DMS114 treated with DMSO at 0.1 percent for 48 hours (cell line): Measurements from ENCODE around the gene GRID1.

ENCODE experiments used
- DNase-seq: peaks from one replicate; lab custom pipeline; 2025; ENCODE audit not compliant: unreplicated experiment; lab: John Stamatoyannopoulos, UW

GRID1 gene

GRCh38 chr10:85647741-85648140 is 718.9 kb downstream of the GRID1 start:
- no peak for DNase-seq

- DNase-seq, result no peak
Observed at GRCh38 chr10:85645926-85646711, 720.5 kb downstream of the GRID1 start.

- no peak for DNase-seq
Observed at GRCh38 chr10:85645053-85645452, 721.5 kb downstream of the GRID1 start.

DNA sequence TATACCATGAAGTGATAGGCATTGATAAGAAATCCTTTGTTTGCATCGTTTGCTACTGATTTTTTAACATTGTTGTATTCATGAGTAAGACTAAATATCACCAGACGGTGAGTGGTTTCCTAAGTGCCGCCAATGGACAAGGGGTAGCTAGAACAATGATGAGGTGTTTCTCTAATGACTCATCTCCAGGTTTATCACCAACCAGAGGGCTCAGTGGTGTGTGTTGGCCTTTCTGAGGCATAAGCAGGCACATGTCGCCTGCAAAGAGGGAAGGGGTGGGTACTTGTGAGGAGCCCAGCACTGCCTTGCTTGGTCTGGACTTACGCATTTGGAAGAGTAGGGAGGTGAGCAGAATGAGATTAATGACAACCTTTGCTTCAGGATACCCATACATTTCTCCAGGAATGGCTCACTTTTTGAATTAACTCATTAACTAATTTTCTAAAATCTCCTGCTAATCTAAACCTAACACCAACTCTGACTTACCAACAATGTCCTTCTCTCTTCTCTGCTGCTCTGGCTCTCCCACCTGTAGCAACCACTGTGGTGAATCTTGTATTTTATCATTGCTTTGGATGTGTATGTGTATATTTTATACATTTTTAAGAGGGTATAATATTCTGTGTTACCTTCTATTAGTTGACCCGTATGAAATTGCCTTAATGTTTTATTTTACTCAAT is 722.6 kb downstream of the GRID1 start:
- no peak for DNase-seq

DNA sequence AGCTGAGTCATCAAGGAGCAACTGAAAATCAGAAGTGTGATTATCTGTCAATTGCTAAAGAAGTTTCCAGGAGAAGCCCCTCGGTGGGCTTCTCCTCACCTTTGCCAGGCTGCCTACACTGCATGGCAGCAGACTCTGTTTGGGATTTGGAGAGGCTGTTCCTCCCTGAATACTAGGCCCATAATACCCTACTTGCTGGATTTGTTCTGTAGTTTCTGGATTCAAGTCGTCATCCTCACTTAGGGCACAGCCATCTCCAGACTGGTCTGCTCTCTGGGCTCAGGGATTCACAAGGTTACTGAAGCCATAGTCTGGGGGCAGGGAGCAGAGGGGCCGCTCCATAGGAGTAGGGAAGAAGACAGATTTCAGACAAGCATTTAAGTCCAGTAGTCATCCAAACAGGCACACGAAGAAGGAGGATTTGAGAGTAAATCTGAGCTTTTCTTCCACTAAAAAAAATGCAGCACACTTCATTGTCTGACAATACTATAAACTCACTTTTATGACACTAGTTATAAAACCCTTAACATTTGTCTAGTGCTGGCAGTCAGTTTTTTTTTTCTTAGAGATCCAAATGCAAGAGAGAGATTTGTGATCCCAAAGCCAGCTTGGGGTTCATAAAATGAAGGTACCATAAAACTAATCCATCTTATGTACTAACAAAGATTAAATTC is 723.3 kb downstream of the GRID1 start:
- no peak for DNase-seq

DNA sequence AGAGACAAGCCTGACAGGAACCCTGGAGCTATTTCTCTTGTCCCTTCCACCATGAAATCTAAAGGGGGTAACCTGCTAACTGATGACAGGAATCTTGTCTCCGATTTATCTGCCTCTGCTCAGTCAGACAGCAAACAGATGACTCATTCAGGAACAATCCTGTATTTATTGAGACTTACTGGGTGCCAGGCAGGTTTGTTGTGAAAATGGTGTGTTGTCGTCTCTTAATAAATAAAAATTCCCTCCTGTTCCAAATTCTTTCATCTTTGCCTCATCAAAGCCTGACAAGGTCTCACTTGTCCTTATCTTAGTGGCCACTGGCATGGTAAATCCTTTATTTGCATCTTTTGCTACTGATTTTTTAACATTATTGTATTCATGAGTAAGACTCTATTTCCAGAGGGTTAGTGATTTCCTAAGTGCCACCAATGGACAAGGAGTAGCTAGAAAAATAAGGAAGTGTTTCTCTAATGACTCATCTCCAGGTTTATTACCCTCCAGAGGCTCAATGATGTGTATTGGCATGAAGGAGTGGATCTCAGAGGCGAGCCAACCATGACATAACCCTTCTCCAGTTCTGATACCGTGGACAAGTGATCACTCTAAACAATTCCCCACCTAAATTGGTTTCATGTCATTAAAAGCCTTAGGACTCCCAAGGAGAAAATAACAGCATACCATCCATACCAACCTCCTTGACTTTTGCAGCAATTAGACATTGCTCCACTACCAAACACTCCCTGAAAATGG is 724.0 kb downstream of the GRID1 start:
- DNase-seq, result no peak

DNA sequence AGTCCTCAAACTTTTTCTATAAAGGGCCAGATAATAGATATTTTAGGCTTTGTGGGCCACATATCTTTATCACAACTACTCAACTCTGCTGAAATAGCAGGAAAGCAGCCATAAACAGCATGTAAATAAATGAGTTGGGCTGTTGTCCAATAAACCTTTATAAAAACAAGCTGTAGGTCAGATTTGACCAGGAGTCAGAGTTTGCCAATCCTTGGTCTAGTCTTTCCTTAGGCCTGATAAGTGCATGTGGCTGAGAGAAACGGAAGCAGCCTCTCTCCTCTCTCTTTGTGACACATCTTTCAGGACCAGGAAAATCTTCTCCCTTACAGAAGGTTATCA is 724.5 kb downstream of the GRID1 start:
- DNase-seq, result no peak

DNA sequence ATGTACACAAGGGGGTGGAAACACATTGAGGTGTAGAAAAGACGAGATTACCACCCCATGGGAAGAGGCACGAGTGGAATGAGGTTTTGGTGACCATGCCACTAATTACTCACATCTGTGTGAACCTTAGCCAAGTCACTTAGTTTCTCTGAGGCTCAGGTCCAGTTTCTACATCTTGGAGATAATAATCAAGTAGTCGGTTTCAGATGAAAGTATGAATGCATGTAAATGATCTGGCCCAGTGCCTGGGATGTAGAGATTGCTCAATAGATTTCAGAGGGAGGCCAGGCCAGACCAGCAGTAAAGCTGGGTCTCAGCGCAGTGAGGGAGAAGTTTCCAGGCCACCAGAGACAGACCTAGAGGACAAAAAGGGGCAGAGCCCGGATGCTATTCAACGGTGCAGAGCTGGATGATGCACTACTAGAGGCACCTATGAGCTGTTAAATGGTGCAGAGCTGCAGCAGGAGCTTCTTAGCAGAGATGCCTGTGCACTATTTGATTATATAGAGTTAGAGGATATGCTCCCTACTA is 725.1 kb downstream of the GRID1 start:
- DNase-seq, result no peak

- DNase-seq, result no peak
Observed at GRCh38 chr10:85638797-85639196, 727.8 kb downstream of the GRID1 start.

- no peak for DNase-seq
Observed at GRCh38 chr10:85635650-85636049, 730.9 kb downstream of the GRID1 start.

GRCh38 chr10:85624511-85624910 is 742.1 kb downstream of the GRID1 start:
- DNase-seq, result no peak

GRCh38 chr10:85623758-85624157 is 742.8 kb downstream of the GRID1 start:
- DNase-seq, result no peak

DNA sequence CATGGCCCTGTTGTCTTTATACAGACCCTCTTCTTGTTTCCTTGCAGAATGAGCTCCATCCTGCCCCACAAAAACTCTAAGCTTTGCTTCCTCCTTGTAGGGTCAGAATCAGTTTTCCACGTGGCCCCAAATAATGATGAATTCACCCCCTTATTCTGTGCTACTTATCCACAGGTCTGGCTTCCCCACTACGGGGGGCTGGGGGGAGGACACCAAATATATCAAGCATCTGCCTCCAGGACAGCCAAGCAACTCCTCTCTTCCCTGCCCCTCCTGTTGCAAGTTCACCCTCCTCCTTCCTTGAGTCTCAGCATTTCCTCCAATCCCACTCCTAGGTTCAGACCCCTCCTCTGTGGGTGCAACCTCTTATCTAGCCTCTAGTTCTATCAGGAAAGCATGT is 743.3 kb downstream of the GRID1 start:
- no peak for DNase-seq

DNA sequence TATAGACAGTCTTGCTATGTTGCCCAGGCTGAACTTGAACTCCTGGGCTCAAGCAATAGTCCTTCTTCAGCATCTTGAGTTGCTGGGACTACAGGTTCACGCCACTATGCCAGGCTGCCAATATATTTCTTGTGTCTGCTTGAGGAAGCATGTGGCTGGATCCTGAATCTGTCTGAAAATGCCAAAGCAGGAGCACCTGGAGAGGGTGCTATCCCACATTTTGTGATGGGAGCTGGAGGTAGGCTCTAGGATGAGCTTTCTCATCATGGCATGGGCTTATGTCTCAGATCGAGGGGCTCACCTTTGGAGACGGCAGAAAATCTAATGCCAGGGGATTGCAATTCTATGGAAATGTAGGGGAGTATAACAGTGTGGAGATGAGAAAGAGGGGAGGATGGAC is 744.2 kb downstream of the GRID1 start:
- no peak for DNase-seq

DNA sequence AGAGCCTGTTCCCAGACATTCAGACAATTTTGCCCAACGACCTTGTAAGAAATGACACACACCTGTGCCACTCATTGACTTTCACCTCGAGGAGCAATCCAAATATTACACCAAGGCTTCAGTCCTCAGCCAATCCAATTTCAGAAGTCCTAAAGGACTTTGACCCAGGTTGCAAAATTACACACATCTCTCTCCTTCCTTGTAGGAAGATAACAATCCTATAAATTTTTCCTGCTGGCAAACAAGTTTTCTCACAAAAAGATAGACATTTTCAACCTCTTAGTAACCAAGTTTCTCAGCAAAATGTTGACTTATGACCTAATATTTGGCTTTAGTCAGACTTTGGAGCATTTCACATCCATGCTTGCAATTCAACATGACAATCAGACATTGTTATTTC is 745.0 kb downstream of the GRID1 start:
- no peak for DNase-seq

DNA sequence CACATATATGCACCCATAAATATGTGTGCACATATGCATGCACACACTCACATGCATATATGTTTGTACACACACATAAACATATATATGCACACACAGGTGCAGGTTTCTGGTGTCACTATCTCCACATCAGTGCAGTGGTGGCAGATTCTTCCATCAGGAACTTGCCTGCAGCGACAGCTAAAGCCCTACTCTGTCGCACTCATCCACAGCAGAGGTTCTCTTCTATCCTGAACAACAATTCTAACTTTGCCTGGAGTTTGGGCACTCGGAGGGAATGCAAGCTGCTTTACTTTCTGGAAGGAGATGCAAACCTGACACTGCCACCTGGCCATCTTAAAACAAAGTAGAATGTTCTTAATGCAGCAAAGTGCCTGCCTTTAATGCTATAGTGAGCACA is 745.8 kb downstream of the GRID1 start:
- no peak for DNase-seq

GRCh38 chr10:85619832-85620231 is 746.8 kb downstream of the GRID1 start:
- DNase-seq, result no peak

DNA sequence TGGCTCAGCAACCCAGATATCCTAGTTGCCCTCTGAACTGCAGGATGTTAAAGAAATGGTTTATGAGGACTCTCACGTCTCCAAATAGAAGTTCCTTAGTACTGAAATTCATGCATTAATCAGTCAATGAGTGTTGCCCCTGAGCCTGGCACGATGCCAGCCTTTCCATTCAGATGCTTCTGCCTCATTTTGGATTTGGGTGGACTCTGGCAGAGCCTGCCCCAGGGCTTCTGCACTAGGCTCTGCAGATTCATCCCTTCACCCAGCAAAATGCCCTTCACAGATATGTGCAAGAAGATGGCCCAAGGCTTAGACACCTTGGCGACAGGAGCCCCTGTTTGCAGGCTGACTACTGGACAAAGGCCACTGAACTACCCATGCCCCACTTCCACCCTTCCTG is 747.8 kb downstream of the GRID1 start:
- DNase-seq, result no peak

- no peak for DNase-seq
Observed at GRCh38 chr10:85617751-85618546, 748.6 kb downstream of the GRID1 start.

DNA sequence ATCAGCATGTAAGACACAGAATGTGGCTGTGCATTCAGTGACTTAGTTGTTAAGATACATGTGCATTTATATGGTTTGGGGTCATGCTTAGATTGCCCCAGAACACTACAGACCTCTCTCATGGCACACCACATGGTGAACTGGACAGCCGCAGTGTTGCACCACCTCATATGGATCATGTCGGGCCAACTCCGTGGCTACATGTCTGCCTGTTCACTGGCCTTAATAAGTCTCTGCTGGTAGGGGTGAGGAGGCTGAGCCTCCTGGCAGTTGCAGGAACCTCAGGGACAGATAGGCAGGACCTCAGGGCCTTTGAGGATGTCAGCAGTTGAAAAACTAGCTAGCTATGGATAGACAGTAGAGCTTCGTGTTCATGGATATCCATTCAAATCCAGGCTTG is 751.0 kb downstream of the GRID1 start:
- no peak for DNase-seq

DNA sequence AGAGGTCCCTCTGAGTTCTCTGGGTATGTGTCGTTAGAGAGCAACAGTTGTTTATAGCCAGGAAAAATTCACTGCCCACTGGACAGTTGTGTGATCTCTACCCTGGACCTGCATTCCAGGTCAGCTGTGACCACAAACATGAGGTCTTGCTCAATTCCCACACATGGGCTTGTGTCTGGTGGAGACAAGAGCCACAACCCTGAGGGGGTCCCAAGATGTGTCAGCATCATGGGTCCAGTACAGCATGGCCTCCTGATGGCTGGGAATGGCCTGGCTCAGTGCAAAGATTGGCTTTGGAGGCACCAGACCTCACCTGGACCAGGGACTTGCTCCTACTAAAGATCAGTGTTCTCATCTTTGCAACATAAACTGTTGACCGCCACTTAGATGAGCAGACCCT is 751.6 kb downstream of the GRID1 start:
- no peak for DNase-seq
